Left hindlimb (tissue), 1 donor: ENCODE data around the gene RPS19BP1.

ENCODE experiments used
- DNase-seq: peaks from one replicate; pipeline ENCODE4 v3.0.0-alpha.2; 2018

RPS19BP1 gene, protein sequence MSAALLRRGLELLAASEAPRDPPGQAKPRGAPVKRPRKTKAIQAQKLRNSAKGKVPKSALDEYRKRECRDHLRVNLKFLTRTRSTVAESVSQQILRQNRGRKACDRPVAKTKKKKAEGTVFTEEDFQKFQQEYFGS

DNA sequence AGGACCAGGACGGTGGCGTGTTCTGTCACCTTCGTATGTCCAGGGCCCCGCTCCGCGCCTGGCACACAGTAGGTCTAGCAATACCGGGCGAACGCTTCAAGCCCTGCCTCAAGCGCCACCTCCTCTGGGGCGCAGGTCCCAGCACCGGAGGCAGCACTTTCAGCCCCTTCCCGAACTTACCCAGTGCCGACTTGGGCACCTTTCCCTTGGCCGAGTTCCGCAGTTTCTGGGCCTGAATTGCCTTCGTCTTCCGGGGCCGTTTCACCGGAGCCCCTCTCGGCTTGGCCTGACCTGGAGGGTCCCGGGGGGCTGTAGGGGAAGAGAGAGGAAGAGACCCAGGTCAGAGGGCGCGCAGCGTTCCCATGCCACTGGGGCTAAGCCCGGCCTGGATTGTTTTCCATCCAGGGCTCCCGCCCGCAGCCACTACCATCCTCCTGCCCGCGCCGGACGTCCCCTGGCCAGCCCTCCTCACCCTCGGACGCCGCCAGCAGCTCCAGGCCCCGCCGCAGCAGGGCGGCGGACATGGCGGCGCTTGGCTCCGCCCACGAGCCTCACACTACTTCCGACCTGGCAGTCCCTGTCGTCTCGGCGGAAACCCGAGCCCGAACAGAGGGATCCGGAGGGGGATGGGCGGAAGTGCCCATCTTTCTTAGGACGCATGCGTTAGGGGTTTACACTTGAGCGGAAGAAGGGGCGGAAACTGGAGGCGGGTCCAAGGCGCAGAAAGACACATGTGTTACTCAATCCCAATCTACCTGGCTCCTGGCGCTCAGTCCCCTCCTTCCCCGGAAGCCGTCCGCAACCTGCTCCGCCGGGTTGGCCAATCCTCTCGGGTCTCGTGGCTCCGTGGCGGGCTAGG, at the start of gene RPS19BP1:
RPS19BP1 (minus strand) TSS at position 534 of the 859 bp plus-strand sequence; CDS start at position 524, 10 bp downstream.
- DNase-seq: peak; percentile 99

DNA sequence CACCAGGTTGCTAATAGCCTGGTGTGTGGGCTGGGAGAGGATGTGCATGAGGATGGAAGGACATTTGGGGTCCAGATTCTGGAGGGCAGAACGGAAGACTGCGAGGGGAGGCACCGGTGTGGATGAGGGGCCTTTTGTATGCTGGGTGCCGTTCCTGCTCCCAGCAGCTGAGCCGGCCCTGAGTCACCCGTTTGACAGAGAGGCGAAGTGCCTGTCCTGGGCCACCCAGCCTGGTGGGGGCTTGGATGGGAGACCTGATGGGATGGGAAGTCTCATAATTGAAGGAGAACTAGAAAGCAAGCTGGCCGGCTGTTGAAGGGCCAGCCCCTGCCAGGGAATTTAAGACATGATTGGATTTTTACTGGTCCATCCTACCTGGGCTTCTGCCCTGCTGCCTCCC, 48.8 kb upstream of the RPS19BP1 start:
- no peak for DNase-seq

DNA sequence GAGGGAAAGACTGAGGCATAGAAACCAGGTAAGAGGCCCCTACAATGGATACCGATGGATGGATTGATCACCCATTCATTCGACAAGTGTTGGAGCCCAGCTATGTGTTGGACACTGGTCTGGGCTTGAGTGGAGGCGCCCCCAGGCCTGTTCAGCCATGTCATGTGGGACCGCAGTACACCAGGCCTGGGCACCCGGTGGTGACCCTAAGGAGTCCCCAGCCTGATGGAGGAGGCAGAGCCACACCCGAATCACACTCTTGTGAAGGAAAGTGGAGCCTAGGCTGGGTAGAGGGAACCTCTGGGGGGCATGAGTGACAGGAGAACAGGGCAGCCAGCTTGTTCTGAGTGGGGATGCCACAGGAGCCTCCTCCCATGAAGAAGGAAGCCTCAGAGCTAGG, 48.2 kb upstream of the RPS19BP1 start:
- no peak for DNase-seq

DNA sequence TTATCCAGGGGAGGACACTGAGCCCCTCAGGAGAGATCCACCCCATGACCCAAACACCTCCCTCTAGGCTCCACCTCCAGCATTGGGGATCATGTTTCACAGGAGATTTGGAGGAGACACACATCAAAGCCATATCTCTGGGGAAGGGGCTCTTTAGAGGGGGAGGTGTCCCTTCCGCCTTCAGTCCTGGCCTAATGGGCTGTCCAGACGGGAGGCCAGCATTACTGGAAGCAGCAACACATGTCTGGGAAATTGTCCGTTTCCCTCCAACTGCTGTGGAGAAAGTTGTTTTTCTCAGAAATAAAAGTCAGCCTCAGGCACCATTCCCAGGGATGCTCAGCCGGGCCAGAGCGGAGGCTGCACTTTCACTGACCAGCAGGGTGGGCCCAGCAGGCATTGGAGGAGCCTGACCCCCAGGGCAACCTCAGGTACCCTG, 47.5 kb upstream of the RPS19BP1 start:
- DNase-seq: peak; percentile 64

DNA sequence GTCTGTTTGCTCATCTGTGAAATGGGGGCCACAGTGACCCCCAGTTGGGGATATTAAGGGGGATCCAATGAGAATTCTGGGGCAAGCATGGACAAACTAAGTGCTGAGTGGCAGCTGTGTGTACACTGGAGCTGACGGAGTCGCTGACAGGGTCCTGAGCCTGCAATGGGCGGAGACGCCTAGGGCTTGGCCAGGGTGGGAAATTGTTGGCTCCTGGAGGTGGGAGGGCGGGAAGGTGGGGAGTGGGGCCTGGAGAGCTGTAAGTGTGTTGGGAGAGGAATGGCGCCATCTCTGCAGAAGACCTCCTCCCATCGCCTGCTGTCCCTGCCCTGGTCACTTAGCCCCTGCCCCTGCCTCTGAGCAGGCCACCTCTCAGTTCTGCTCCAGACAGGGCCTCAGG, 45.4 kb upstream of the RPS19BP1 start:
- no peak for DNase-seq

DNA sequence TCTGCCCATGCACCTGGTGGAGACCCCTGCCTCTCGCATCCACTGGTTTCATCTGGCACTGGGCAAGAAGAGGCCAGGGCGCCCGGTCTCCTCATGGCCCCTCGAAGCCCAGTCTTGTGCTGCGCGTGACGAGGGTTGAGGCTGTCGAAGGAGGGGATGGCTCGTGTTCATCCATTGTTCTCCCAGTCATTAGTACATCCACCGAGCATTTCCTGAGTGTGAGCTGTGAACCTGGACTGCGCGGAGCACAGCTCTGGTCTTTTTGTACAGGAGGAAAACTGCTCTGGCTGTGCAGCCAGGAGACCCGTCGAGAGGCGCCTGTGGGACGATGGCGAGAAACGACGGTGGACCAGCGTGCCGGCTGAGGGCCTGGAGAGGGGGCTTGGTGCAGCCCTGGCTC, 44.8 kb upstream of the RPS19BP1 start:
- DNase-seq: no peak

DNA sequence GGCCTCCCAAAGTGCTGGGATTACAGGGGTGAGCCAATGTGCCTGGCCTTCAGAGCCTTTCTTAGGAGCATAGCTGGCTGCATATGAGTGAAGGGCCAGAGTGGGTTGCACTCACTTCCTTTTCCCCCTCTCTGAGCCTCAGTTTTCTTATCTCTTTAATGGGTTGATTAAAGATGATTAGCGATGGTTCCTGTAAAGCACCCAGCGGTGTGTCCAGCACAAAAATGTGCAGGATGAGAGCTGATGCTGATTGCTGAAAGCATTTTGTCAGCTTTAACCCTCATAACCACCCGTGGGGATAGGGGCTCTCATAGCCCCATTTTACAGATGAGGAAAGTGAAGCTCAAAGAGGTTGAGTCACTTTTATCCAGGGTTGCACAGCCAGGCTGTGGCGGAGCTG, 43.5 kb upstream of the RPS19BP1 start:
- DNase-seq: no peak

DNA sequence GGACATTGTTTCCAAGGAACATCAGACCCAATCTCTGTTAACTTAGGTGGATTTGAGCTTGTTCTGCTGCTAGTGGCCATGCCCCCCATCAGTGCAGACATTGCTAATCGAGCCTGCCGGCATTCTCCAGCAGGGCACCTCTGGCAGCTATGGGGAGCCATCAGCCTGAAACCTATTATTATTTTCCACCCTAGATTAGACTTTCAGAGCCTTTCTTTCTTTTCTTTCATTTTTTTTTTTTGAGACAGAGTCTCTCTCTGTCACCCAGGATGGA, 42.9 kb upstream of the RPS19BP1 start:
- no peak for DNase-seq

DNA sequence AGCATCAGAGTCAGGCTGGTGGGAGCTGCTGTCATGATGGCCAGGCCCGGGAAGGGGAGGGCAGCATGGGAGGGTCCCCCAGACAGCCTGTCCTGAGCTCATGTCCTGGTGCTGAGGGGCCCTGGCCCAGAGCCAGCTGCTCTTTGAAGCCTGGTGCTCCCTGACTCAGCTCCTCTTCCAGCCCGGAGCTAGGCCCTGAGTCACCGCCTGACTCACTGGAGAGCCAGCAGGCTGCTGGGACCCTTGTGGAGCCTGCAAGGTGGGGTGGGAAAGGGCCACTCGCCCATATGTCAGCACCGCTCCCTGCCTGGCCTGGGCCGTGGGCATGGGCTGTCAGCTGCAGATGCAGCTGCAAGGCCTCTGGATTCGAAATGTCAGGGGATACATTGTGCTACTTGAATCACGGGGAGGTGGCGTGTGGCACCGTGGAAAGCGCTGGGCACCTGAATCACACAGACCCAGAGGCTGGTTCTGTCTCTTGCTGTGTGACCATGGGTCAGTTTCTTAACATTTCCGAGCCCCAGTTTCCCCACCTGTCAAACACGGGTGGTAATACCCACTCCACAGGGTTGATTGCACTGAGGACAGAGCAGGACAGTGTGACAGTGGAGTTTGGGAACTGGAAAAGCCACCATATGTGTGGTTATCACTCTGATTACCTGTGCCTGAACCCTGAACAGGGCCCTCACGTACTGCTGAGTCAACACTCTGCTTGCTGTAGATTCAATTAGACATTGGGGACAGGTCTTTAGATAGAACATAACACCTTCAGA, 42.4 kb upstream of the RPS19BP1 start:
- no peak for DNase-seq

DNA sequence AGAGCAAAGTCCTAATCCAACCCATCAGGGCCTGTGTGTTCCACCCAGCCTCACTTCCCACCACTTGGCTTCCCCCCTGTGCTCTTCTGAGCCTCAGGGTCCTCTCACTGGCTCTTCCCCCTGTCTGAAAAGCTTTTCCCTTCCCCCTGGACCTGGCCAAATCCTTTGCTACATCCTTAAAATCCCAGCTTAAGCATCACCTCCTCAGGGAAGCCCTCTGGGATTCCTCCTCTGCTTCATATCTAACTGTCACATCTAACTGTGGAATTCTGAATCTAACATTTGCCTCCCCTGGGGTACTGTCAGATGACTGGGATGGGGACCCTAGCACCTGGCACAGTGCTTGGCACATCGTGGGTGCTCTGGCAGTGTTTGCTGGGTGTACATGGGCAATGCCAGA, 39.0 kb upstream of the RPS19BP1 start:
- DNase-seq: no peak

DNA sequence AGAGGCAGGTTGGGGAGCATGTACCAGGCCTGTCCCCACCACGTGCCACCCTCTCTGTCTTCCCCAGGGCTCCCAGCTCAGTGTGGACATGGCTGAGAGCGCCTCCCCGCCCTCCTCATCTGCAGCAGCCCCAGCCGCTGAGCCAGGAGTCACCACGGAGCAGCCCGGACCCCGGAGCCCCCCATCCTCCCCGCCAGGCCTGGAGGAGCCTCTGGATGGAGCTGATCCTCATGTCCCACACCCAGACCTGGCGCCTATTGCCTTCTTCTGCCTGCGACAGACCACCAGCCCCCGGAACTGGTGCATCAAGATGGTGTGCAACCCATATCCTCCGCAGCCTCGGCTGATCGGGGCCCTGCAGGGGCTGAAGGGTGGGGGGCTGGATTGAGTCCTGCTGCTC, 38.1 kb upstream of the RPS19BP1 start, which contains the start of gene CACNA1I:
CACNA1I (plus strand) TSS at position 89 of the 400 bp plus-strand sequence; CDS start at position 89, 0 bp downstream.
- DNase-seq: no peak

DNA sequence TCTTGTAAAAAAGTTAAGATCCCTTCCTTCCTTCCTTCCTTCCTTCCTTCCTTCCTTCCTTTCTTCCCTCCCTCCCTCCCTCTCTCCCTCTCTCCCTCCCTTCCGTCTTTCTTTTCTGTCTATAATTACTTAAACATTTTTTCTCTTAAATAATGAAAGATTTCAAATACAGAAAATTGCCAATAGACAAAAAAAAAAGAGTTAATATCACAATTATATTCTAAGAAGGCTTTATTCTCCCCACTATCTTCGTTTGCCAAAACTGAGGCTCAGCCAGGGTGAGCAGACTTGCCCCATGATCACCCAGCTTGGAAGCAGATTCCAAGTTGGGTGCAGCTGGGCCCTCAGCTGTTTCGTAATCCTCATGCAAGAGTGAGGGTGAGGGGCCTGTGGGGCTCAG, 37.7 kb upstream of the RPS19BP1 start:
- no peak for DNase-seq

DNA sequence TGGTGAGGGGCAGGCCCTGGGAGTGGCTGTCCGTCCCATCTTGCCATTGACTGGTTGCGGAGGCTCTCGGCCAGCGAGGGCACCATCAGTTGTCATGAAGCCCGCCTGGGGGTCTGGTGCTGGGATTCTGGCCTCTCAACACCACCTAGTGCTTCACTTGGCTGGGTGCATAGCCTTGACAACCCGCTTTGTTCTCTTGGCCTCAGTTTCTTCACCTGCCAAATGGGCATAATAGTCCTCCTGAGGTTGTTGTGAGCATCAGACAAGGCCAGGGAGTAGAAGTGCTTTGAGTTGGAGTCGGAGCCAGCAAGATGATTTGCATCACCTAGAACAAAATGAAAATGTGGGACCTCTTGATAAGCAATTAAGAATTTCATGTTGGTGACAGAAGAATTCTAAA, 36.5 kb upstream of the RPS19BP1 start:
- no peak for DNase-seq

DNA sequence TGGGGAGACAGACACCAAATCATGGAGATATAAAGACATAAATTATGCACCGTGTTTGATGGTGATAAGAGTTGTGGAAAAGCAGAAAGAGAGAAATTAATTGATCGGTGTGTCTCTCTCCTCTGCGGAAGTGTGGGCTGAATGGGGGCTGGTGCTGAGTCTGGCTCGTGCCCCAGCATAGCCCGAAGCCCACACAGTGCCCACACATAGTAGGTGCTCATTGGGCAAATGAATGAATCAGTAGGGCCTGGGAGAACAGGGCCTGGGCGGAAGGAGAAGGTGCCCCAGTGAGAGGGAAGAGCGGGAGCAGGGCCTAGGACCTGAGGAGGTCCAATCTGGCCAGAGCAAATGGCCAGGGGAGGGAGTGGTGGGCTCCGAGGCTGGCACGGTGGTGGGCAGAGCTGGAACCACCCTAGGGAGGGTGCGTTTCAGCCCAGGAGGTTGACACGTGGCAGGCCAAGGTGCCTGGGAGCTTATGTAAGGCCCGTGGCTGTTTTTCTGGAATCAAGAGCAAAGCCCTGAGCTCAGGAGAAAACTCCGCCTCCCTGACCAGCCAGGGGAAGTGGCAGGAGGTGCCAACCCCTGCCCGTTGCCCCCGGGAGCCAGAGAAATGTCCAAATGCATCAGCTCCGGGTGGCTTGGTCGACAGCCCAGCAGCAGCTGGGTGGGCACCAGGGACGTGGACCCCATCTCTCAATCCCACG, 35.9 kb upstream of the RPS19BP1 start:
- DNase-seq: no peak

DNA sequence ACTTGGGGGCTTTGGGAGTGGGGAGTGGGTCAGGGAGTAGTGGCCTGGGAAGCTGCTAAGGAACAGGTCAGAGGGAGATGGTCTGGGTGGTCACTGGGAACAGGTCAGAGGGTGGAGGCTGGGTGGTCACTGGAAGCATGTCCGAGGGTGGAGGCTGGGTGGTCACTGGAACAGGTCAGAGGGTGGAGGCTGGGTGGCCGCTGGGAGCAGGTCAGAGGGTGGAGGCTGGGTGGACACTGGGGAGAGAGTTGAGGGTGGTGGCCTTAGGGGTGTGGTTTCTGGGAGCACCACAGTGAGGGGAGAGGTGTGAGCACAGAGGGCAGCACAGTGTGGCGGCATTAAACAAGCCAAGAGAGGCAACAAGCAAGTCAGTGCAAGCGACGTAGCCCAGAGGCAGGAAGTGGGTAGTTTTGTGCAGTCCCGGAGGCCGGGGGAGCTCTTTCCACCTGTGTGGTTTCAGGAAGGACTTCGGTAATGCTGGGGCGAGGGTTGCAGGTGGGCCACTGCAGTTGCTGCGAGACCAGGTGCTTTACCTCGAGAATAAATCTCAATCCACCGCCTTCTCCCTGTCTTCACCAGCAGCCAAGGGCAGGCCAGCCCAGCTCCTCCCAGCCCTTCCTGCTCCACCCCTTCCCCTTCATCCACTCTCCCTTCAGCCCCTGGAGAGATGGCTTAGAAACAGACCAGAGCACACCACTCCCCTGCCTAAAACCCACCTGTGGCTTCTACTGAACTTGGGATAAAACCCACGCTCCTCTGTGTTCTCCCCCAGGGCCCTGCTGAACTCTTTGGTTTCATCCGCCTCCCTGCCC, 34.8 kb upstream of the RPS19BP1 start:
- DNase-seq: no peak

DNA sequence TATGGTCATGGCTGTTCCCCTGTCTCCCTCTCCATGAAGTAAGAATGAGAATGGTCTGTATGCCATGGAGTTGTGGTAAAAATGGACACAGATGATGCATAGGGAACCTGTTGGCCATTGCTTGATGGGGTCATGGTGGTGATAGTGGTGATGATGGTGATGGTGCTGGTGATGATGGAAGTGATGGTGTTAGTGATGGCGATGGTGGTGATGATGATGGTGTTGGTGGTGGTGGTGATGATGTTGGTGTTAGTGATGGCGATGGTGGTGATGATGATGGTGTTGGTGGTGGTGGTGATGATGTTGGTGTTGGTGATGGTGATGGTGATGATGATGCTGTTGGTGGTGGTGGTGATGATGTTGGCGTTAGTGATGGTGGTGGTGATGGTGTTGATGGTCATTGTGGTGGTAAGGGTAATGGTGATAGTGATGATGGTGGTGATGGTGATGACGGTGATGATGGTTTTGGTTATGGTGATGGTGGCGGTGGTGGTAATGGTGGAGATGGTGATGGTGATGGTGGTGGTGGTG, 32.9 kb upstream of the RPS19BP1 start:
- no peak for DNase-seq

DNA sequence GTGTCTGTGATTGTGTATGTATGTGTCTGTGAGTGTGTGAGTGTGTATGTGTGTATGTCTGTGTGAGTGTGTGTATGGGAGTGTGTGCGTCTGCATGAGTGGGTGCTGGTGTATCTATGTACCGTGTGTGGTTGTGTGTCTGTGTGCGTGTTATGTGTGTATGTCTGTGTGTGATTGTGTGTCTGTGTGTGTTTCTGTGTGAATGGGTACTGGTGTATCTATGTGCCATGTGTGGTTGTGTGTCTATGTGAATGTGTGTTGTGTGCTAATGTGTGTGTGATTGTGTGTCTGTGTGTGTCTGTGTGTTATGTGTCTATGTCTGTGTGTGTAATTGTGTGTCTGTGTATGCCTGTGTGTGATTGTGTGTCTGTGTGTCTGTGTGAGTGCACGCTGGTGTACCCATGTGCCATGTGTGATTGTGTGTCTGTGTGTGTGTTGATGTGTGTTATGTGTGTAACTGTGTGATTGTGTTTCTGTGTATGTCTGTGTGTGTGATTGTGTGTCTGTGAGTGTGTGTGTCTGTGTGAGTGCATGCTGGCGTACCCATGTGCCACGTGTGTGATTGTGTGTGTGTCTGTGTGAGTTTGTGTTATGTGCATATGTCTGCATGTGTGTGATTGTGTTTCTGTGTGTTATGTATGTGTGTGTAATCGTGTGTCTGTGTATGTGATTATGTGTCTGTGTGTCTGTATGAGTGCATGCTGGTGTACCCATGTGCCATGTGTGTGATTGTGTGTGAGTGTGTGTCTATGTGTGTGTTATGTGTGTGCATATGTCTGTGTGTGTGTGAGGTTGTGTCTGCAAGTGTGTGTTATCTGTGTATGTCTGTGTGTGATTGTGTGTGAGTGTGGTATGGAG, 31.3 kb upstream of the RPS19BP1 start:
- DNase-seq: no peak

DNA sequence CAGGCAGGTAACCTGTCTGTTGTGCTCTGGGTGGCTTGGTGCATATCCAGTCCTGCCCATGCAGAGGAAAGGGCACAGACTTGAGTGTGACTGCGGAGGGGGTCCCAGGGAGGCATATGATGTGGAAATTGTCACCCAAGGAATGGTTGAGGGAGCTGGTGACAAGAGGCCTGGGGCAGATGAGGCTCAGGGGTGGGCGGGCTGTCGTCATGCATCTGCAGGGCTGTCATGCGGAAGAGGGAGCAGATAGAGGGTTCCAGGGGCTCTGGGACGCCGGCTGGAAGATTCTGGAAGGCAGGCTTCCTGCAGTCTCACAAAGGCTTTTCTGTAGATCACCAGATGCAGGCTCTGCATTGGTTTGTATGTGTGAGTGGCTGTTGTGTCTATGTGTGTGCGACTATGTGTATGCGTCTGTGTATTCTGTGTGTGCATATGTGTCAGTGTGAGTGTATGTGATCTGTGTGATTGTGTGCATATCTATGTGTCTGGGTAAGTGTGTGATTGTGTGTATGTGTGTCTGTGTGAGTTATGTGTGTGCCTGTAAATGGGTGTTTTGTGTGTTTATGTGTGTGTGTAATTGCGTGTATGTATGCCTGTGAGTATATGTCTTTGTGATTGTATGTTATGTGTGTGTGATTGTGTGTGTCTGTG, 30.4 kb upstream of the RPS19BP1 start:
- DNase-seq: no peak

DNA sequence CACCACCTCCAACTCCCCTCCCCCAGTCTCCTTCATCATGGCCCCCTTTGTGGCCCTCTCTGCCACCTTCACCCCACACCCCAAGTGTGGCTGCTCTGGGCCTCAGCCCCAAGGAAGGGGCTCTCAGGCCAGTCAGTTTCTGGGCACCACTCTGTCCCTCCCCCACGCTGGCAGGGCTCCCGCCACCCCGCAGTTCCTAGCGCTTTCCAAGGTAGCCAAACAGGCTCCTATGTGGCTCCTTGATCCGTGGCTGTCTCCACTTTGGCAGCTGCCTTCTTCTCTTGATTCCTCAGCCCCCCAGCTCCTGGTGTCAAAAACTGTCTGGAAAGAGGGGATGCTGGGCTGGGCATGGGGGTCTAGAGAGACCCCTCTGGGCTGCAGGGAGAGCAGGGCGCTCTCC, 27.6 kb upstream of the RPS19BP1 start:
- no peak for DNase-seq

DNA sequence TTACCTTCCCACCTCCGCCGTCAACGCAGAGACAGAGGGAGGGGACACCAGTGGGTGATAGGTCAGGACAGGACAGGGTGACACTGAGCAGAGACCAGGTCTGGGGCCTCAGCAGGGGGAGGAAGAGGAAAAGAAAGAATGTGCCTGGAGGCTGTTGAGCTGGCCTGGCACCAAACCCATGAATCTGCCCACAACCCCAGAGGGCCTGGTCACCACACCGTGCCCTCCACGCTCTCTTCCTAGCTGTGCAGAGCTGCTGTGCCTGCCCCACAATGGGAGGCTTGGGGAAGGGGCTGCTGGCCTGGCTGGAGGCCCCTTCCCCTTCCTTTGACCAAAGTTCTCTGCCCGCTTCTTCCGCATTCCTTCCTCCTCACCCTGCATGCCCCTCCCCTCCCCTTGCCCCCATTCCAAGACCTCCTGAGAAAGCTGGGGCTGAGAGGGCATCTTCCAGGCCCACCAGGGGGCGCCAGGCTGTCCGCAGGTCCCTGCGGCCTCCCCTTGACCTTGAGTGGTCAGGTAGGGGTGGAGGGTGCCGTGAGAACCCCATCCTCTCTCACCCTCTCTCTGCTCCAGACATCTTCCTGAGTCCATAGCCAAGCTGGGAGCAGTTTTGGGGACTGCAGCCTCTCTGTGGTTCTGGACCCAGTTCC, 27.0 kb upstream of the RPS19BP1 start:
- no peak for DNase-seq
